Stimulated activated CD4-positive, alpha-beta T cell treated with anti-CD3 and anti-CD28 coated beads, Interleukin-1b, Interleukin-23, amount 100 ng/mL, for 24 hours (primary cell): ENCODE results near the gene DIO1.

Experiments
- DNase-seq, 4 experiments: peaks; one replicate each; pipeline ENCODE4 v3.0.0-alpha.2; 2020; ENCODE audit warnings: low read depth in 4 of 4, low spot score in 1 of 4

The DIO1 gene

GRCh38 chr1:53892911-53893310 is 1.1 kb upstream of the DIO1 start:
- no peak for DNase-seq

- no peak for DNase-seq
These were observed 657 bp downstream of the DIO1 start for GRCh38 chr1:53894644-53895043.

- no peak for DNase-seq
These were observed 1.4 kb downstream of the DIO1 start for GRCh38 chr1:53895421-53895820.

- DNase-seq, result no peak
These were observed 2.7 kb downstream of the DIO1 start for GRCh38 chr1:53896635-53897229.

- no peak for DNase-seq
These were observed 5.2 kb downstream of the DIO1 start for GRCh38 chr1:53899206-53899628.

GRCh38 chr1:53899708-53900107 is 5.7 kb downstream of the DIO1 start:
- no peak for DNase-seq

- no peak for DNase-seq
These were observed 8.5 kb downstream of the DIO1 start for GRCh38 chr1:53902235-53903138.

- no peak for DNase-seq
These were observed 11.5 kb downstream of the DIO1 start for GRCh38 chr1:53905509-53905908.

- no peak for DNase-seq
These were observed 12.1 kb downstream of the DIO1 start for GRCh38 chr1:53906121-53906520.

- DNase-seq, result no peak
These were observed 16.0 kb downstream of the DIO1 start for GRCh38 chr1:53909946-53910345.

GRCh38 chr1:53911442-53911841 is 17.5 kb downstream of the DIO1 start:
- no peak for DNase-seq

GRCh38 chr1:53913352-53914033 is 19.5 kb downstream of the DIO1 start:
- no peak for DNase-seq

- no peak for DNase-seq
These were observed 24.4 kb downstream of the DIO1 start for GRCh38 chr1:53918343-53918742.

GRCh38 chr1:53919675-53920066 is 25.7 kb downstream of the DIO1 start:
- no peak for DNase-seq

GRCh38 chr1:53927376-53927881 is 33.4 kb downstream of the DIO1 start:
- no peak for DNase-seq

GRCh38 chr1:53929246-53929960 is 35.4 kb downstream of the DIO1 start:
- DNase-seq, result no peak

GRCh38 chr1:53930932-53931331 is 36.9 kb downstream of the DIO1 start:
- no peak for DNase-seq

- no peak for DNase-seq
These were observed 37.5 kb downstream of the DIO1 start for GRCh38 chr1:53931523-53931922.

- DNase-seq, result no peak
These were observed 40.3 kb downstream of the DIO1 start for GRCh38 chr1:53934170-53934765.

GRCh38 chr1:53936430-53936829 is 42.4 kb downstream of the DIO1 start:
- no peak for DNase-seq
